GM12878 (cell line): ENCODE results near the gene VPS39. TPM values are rescaled to one million over a fixed set of nuclear protein-coding genes. Genes with fewer than 3 reads are reported as not detected.

Experiments
- ATAC-seq: fragments of 200-7000 bp; cut with Tn5 transposase; 3 replicates; pipeline ENCODE4 v1.9.1; 2020; ENCODE audit warnings: mild to moderate bottlenecking, moderate library complexity
- BruUV-seq: library from RNA; stranded (reverse); fragments of 400-500 nt; replicated peaks from 2 replicates; lab custom pipeline; 2021; lab: Mats Ljungman, UMichigan
- CTCF ChIA-PET: fragments of 300-600 bp; sonication (Branson Sonifier 250); formaldehyde crosslinking; extraction: SDS; loops from one replicate; lab custom pipeline; 2021; ENCODE audit warnings: inconsistent platforms; lab: Yijun Ruan, JAX
- POLR2A ChIA-PET: fragments of 350-600 bp; formaldehyde crosslinking; extraction: SDS; loops from one replicate; lab custom pipeline; 2021; ENCODE audit warnings: inconsistent platforms; lab: Charles Lee
- RAD21 ChIA-PET: fragments of 300-600 bp; sonication (Branson Sonifier 250); formaldehyde crosslinking; loops from one replicate; lab custom pipeline; 2023; ENCODE audit warnings: antibody characterized with exemption; ENCODE audit not compliant: unreplicated experiment; lab: Charles Lee
- SMC1A ChIA-PET: fragments of 300-600 bp; sonication (Branson Sonifier 250); formaldehyde crosslinking; loops from one replicate; lab custom pipeline; 2023; ENCODE audit not compliant: unreplicated experiment, uncharacterized antibody; lab: Charles Lee
- DNase-seq: peaks from one replicate; pipeline ENCODE4 v3.0.0-alpha.2; 2011; ENCODE audit warnings: low read depth, low spot score
- FAIRE-seq: peaks from 3 replicates; lab custom pipeline; 2011; peaks lifted over from hg19 to GRCh38; lab: Jason Lieb, UNC
- H2AFZ ChIP-seq: 2 replicates; pipeline ENCODE4 v1.6.0; 2011; ENCODE audit warnings: low read depth, low read length, control low read depth; ENCODE audit not compliant: control insufficient read depth
- H3K27ac ChIP-seq: 2 replicates; pipeline ENCODE4 v1.5.1; 2011; ENCODE audit warnings: control low read depth; ENCODE audit not compliant: control insufficient read depth, insufficient read depth
- H3K27me3 ChIP-seq, 2 experiments: replicated peaks in 1 of 2; 2 replicates each; pipeline versions ENCODE4 v1.6.0 to v1.6.1; 2011; ENCODE audit warnings: low read length in 1 of 2; ENCODE audit not compliant: control insufficient read depth in 2 of 2, insufficient read depth in 2 of 2
- H3K36me3 ChIP-seq, 2 experiments: 2 replicates each; pipeline ENCODE4 v1.5.1; 2011; ENCODE audit warnings: low read length in 1 of 2; ENCODE audit not compliant: control insufficient read depth in 2 of 2, insufficient read depth in 2 of 2
- H3K4me1 ChIP-seq: 2 replicates; pipeline ENCODE4 v1.6.1; 2011; ENCODE audit warnings: mild to moderate bottlenecking, low read length, moderate library complexity, mixed read lengths; ENCODE audit not compliant: control insufficient read depth, insufficient read depth
- H3K4me2 ChIP-seq: 2 replicates; pipeline ENCODE4 v1.6.0; 2011; ENCODE audit warnings: control low read depth; ENCODE audit not compliant: control insufficient read depth, insufficient read depth
- H3K4me3 ChIP-seq: fragments of 200-600 bp; sonication (generic); 2 replicates; pipeline ENCODE4 v1.5.1; 2016
- H3K79me2 ChIP-seq: 2 replicates; pipeline ENCODE4 v1.6.0; 2011; ENCODE audit warnings: low read length; ENCODE audit not compliant: control insufficient read depth, insufficient read depth
- H3K9ac ChIP-seq: 2 replicates; pipeline ENCODE4 v1.8.0; 2011; ENCODE audit warnings: low read length, control low read depth, mixed read lengths; ENCODE audit not compliant: control insufficient read depth, insufficient read depth
- H3K9me3 ChIP-seq: replicated peaks from 3 replicates; pipeline ENCODE4 v1.5.1; 2011; ENCODE audit warnings: mild to moderate bottlenecking, low read length; ENCODE audit not compliant: control insufficient read depth, insufficient read depth
- H4K20me1 ChIP-seq: 2 replicates; pipeline ENCODE4 v1.6.0; 2011; ENCODE audit not compliant: control insufficient read depth, insufficient read depth
- BRCA1 ChIP-seq: IDR thresholded peaks from 2 replicates; pipeline ENCODE4 v1.6.1; 2011; ENCODE audit warnings: low read depth, low read length, improper control_type of control experiment
- CREB1 ChIP-seq: IDR thresholded peaks from 2 replicates; pipeline ENCODE4 v1.6.1; 2012; ENCODE audit warnings: low read depth, mild to moderate bottlenecking, inconsistent platforms
- CREM ChIP-seq: IDR thresholded peaks from 2 replicates; pipeline ENCODE4 v1.6.1; 2014; ENCODE audit warnings: antibody characterized with exemption, low read depth
- FOXM1 ChIP-seq: IDR thresholded peaks from 2 replicates; pipeline ENCODE4 v1.6.1; 2012; ENCODE audit warnings: low read depth, mild to moderate bottlenecking, inconsistent platforms, low read length, moderate library complexity
- IKZF1 ChIP-seq: fragments of 450-650 bp; conservative IDR thresholded peaks from 2 replicates; pipeline ENCODE4 v1.6.1; 2017; ENCODE audit warnings: antibody characterized with exemption, mild to moderate bottlenecking
- IKZF2 ChIP-seq, 2 experiments: fragments of 450-650 bp; IDR thresholded peaks; 2 replicates each; pipeline ENCODE4 v1.6.1; 2017; ENCODE audit warnings: mild to moderate bottlenecking in 2 of 2, moderate library complexity in 2 of 2
- KAT2A ChIP-seq: conservative IDR thresholded peaks from 2 replicates; pipeline ENCODE4 v1.6.1; 2011; ENCODE audit warnings: low read depth, low read length; ENCODE audit not compliant: control insufficient read depth
- MYB ChIP-seq: fragments of 150-350 bp; IDR thresholded peaks from 2 replicates; pipeline ENCODE4 v1.6.1; 2014; ENCODE audit warnings: mild to moderate bottlenecking, low read depth, low read length, borderline replicate concordance
- POLR2A ChIP-seq: IDR thresholded peaks from 2 replicates; pipeline ENCODE4 v1.6.1; 2011; ENCODE audit warnings: low read depth, mild to moderate bottlenecking, low read length
- POLR2AphosphoS5 ChIP-seq: IDR thresholded peaks from 2 replicates; pipeline ENCODE4 v1.6.1; 2011; ENCODE audit warnings: mild to moderate bottlenecking, low read length, inconsistent platforms
- RB1 ChIP-seq: fragments of 450-650 bp; formaldehyde crosslinking; IDR thresholded peaks from 2 replicates; pipeline ENCODE4 v1.6.1; 2017; ENCODE audit warnings: mild to moderate bottlenecking, borderline replicate concordance
- SMAD5 ChIP-seq: IDR thresholded peaks from 2 replicates; pipeline ENCODE4 v1.6.1; 2016; ENCODE audit warnings: antibody characterized with exemption, low read depth
- SMARCA5 ChIP-seq: fragments of 450-650 bp; IDR thresholded peaks from 2 replicates; pipeline ENCODE4 v1.6.1; 2017; ENCODE audit warnings: mild to moderate bottlenecking
- STAT3 ChIP-seq: IDR thresholded peaks from 2 replicates; pipeline ENCODE4 v1.6.1; 2011; ENCODE audit warnings: low read depth, low read length, improper control_type of control experiment
- TAF1 ChIP-seq: IDR thresholded peaks from 2 replicates; pipeline ENCODE4 v1.6.1; 2011; ENCODE audit warnings: mild to moderate bottlenecking, low read depth, low read length, borderline replicate concordance
- ZBED1 ChIP-seq: IDR thresholded peaks from 2 replicates; pipeline ENCODE4 v1.6.1; 2016; ENCODE audit warnings: borderline replicate concordance
- WGBS: methylation state at CpG from one replicate; pipeline ENCODE4 v1.1.6; 2016; ENCODE audit warnings: low lambda C conversion rate; ENCODE audit not compliant: insufficient replicate concordance, insufficient coverage; ENCODE audit errors: missing lambda C conversion rate; 5-methylcytosine and 5-hydroxymethylcytosine counted together
- in situ Hi-C: fragments of 300-500 bp; cut with MboI; formaldehyde crosslinking; loops from 9 replicates; pipeline ENCODE4 v1.14.3; 2018; ENCODE audit warnings: mixed read lengths
- intact Hi-C: fragments of 100-400 bp; cut with micrococcal nuclease; formaldehyde crosslinking; loops from one replicate; pipeline ENCODE4 v1.14.2; 2022; ENCODE audit not compliant: unreplicated experiment
- polyA plus RNA-seq, 11 experiments: library from polyadenylated mRNA; depleted of rRNA in 4 of 11; unstranded in 6 of 11; stranded (reverse) in 5 of 11; fragments of >200 nt; fragmentation: Nextera tagmentation in 4 of 11; fragmentation: Illumina TruSeq in 1 of 11; extraction: Ambion mirVana in 4 of 11; extraction: Trizol in 1 of 11; gene quantifications; 1 replicate in 1 of 11; 2 replicates in 10 of 11; pipeline versions ENCODE4 v1.2.1 to v1.2.3, GENCODE V29; 2011 to 2016; ENCODE audit warnings: inconsistent platforms in 2 of 11, missing spikeins in 2 of 11, low read depth in 1 of 11
- total RNA-seq, 4 experiments: library from RNA; depleted of rRNA in 3 of 4; stranded (reverse); fragments of >200 nt in 3 of 4; fragmentation: Illumina TruSeq in 1 of 4; extraction: Trizol in 1 of 4; gene quantifications; 2 replicates each; pipeline versions ENCODE4 v1.2.1 to v1.2.3, GENCODE V29; 2013 to 2021
- TF ChIP-seq, protein P1 (sequence below): fragments of 150-350 bp; IDR thresholded peaks from 2 replicates; pipeline ENCODE4 v1.6.1; 2016; ENCODE audit warnings: low read depth, low read length
- TF ChIP-seq, protein P2 (sequence below): fragments of 450-650 bp; formaldehyde crosslinking; IDR thresholded peaks from 2 replicates; pipeline ENCODE4 v1.4.0; 2020; ENCODE audit warnings: mild to moderate bottlenecking, moderate library complexity
- TF ChIP-seq, protein P3 (sequence below): fragments of 450-650 bp; IDR thresholded peaks from 2 replicates; pipeline ENCODE4 v1.6.1; 2017; ENCODE audit warnings: mild to moderate bottlenecking, low read depth, inconsistent platforms; ENCODE audit not compliant: poor library complexity, severe bottlenecking

VPS39 gene
- total and polyA plus RNA-seq, 10 of the 15 experiments (the other 5 are each of a cell fraction or from before 2014, with no cell fraction given) = 4.9 to 50.0 (median 36.2) TPM

DNA sequence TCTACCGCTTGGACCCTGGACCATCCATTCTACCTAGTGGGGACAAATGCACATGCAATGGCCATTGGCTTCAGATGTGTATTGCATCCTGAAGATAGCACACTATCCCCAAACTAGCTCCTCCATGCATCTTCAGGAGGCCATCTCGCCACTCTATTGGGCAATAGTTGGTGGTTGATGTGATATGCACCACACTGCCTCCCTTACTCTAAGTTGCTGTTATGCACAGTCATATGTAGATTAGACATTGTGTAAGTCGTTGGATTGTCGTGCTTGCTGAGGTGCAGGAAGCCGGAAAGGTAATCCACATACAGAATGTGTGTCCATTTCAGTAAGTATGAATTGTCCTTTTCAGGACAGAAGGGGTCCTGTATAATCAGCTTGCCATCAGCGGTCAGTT, 87.1 kb downstream of the VPS39 start:
- POLR2A ChIA-PET = interaction anchor here (0.6 kb wide), 1 partner anchor 27 kb away, joined by 5 read pairs; no protein-coding TSS in a partner anchor
- WGBS = 43% methylated on average over 6 of the region's 6 CpGs
- H2AFZ ChIP-seq = no peak overlapping the region

More for the DNA sequence above, 87.1 kb downstream of the VPS39 start:
- H3K27ac ChIP-seq = no peak overlapping the region
- no TSS peak for BruUV-seq
- no peak for ATAC-seq
- H3K27me3 ChIP-seq = no peaks in the 10 kb centered on the region; a peak in 1 of 4 replicates
- intact Hi-C loops = no loop called here
- no peaks in the 10 kb centered on the region for H4K20me1 ChIP-seq
- CTCF ChIA-PET = interaction anchor here (1.5 to 1.6 kb wide), 2 partner anchors 9 to 14 kb away, joined by 3 to 5 read pairs; no protein-coding TSS in a partner anchor
- no peaks in the 10 kb centered on the region for H3K36me3 ChIP-seq
- no peaks in the 10 kb centered on the region for H3K9me3 ChIP-seq
- no peak overlapping the region for H3K4me3 ChIP-seq
- H3K4me2 ChIP-seq = no peak overlapping the region
- RAD21 ChIA-PET = no interaction called here
- DNase-seq = no peak
- TF ChIP-seq SMAD5 (no peak), POLR2AphosphoS5 (no peak), BRCA1 (no peak), POLR2A (no peak), CREB1 (no peak), STAT3 (no peak), FOXM1 (no peak), RB1 (no peak), IKZF1 (no peak), IKZF2 (IDR thresholded peaks at IDR 0.05) (no peak), MYB (no peak), SMARCA5 (no peak), CREM (no peak), ZBED1 (no peak), KAT2A (no peak), TAF1 (no peak)
- TF ChIP-seq, protein P1, sequence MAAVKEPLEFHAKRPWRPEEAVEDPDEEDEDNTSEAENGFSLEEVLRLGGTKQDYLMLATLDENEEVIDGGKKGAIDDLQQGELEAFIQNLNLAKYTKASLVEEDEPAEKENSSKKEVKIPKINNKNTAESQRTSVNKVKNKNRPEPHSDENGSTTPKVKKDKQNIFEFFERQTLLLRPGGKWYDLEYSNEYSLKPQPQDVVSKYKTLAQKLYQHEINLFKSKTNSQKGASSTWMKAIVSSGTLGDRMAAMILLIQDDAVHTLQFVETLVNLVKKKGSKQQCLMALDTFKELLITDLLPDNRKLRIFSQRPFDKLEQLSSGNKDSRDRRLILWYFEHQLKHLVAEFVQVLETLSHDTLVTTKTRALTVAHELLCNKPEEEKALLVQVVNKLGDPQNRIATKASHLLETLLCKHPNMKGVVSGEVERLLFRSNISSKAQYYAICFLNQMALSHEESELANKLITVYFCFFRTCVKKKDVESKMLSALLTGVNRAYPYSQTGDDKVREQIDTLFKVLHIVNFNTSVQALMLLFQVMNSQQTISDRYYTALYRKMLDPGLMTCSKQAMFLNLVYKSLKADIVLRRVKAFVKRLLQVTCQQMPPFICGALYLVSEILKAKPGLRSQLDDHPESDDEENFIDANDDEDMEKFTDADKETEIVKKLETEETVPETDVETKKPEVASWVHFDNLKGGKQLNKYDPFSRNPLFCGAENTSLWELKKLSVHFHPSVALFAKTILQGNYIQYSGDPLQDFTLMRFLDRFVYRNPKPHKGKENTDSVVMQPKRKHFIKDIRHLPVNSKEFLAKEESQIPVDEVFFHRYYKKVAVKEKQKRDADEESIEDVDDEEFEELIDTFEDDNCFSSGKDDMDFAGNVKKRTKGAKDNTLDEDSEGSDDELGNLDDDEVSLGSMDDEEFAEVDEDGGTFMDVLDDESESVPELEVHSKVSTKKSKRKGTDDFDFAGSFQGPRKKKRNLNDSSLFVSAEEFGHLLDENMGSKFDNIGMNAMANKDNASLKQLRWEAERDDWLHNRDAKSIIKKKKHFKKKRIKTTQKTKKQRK = no peak
- TF ChIP-seq, protein P2, sequence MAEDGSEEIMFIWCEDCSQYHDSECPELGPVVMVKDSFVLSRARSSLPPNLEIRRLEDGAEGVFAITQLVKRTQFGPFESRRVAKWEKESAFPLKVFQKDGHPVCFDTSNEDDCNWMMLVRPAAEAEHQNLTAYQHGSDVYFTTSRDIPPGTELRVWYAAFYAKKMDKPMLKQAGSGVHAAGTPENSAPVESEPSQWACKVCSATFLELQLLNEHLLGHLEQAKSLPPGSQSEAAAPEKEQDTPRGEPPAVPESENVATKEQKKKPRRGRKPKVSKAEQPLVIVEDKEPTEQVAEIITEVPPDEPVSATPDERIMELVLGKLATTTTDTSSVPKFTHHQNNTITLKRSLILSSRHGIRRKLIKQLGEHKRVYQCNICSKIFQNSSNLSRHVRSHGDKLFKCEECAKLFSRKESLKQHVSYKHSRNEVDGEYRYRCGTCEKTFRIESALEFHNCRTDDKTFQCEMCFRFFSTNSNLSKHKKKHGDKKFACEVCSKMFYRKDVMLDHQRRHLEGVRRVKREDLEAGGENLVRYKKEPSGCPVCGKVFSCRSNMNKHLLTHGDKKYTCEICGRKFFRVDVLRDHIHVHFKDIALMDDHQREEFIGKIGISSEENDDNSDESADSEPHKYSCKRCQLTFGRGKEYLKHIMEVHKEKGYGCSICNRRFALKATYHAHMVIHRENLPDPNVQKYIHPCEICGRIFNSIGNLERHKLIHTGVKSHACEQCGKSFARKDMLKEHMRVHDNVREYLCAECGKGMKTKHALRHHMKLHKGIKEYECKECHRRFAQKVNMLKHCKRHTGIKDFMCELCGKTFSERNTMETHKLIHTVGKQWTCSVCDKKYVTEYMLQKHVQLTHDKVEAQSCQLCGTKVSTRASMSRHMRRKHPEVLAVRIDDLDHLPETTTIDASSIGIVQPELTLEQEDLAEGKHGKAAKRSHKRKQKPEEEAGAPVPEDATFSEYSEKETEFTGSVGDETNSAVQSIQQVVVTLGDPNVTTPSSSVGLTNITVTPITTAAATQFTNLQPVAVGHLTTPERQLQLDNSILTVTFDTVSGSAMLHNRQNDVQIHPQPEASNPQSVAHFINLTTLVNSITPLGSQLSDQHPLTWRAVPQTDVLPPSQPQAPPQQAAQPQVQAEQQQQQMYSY (CRISPR knock-in tag) = no peak
- TF ChIP-seq, protein P3, sequence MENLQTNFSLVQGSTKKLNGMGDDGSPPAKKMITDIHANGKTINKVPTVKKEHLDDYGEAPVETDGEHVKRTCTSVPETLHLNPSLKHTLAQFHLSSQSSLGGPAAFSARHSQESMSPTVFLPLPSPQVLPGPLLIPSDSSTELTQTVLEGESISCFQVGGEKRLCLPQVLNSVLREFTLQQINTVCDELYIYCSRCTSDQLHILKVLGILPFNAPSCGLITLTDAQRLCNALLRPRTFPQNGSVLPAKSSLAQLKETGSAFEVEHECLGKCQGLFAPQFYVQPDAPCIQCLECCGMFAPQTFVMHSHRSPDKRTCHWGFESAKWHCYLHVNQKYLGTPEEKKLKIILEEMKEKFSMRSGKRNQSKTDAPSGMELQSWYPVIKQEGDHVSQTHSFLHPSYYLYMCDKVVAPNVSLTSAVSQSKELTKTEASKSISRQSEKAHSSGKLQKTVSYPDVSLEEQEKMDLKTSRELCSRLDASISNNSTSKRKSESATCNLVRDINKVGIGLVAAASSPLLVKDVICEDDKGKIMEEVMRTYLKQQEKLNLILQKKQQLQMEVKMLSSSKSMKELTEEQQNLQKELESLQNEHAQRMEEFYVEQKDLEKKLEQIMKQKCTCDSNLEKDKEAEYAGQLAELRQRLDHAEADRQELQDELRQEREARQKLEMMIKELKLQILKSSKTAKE = no peak
- TF ChIP-seq, all 136 proteins: peak for 0
- H3K79me2 ChIP-seq = no peaks in the 10 kb centered on the region
- in situ Hi-C loops = no loop called here
- H3K4me1 ChIP-seq = no peaks in the 10 kb centered on the region
- SMC1A ChIA-PET = no interaction called here
- H3K9ac ChIP-seq = no peak overlapping the region
- FAIRE-seq = no peak
